ENCODE measurements around the gene CD63. TPM values are rescaled to one million over a fixed set of nuclear protein-coding genes. Genes with fewer than 3 reads are reported as not detected.

The CD63 gene, protein sequence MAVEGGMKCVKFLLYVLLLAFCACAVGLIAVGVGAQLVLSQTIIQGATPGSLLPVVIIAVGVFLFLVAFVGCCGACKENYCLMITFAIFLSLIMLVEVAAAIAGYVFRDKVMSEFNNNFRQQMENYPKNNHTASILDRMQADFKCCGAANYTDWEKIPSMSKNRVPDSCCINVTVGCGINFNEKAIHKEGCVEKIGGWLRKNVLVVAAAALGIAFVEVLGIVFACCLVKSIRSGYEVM
- total RNA-seq = 100 to 1,000 TPM; 427 to 723 (median 581) TPM

DNA sequence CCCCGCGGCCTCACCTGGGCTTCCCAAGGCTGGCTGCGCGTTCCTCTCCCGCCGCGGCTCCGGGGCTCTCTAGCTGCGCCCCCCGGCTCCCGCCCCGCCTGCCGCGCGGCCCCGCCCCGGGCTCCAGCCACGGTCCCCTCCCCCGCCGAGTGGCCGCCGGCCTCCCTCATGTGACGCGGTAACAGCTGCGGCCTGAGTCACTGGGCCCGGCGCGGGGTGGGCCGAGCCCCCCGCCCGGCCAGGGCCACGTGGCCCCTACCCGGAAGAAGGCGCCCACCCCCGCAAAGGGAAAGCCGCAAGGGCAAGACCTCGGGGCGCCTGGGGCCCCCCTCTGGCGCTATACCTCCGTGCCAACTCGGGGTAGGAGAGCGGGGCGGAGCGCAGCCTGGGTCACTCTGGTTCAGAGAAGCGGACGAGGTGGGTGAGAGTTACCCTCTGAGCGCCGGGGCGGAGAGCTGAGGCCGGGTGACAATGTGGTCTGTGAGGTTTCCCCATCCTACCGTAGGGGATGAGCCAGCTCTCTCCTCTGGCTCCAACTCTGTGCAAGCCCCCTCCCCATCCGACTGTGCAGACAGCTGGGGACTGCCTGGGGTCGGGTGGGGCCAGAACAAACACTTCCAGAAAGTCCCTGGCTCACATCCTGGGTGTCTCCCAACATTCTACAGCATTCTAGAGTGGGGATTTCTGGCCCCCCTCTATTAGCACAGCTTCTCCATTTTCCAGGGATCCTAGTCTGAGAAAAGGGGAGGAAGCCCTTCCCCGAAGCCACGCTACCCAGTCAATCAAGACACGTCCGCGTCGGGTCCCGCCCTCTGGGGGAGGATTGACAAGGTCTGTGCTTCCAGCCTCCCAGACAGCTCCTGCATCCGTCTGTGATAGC is at the start of gene CD63:
Gene CD63, minus strand, starts transcription at position 71 of the 880 bp plus-strand sequence. CDS start 668 bp downstream, outside the sequence.
- H3K36me3 ChIP-seq = no peaks in the 10 kb centered on the region
- peak; percentile 92 for DNase-seq
- 0% methylated on average over 1 to 33 of the region's 61 CpGs for WGBS, 2 donors (ENCODE audit: low coverage in 1 of 2)
- H3K27ac ChIP-seq = peak within 1 kb of the TSS; percentile 96 to 99 (median 98)
- H3K4me1 ChIP-seq = peaks cover 23 to 57% (median 39%) of the 10 kb centered on the region in 4 donors
- intact Hi-C loops (cut with DNase I; ENCODE audit: low total_unique reads) = no loop called here
- H3K27me3 ChIP-seq = no peaks in the 10 kb centered on the region
- TF ChIP-seq, protein P1, sequence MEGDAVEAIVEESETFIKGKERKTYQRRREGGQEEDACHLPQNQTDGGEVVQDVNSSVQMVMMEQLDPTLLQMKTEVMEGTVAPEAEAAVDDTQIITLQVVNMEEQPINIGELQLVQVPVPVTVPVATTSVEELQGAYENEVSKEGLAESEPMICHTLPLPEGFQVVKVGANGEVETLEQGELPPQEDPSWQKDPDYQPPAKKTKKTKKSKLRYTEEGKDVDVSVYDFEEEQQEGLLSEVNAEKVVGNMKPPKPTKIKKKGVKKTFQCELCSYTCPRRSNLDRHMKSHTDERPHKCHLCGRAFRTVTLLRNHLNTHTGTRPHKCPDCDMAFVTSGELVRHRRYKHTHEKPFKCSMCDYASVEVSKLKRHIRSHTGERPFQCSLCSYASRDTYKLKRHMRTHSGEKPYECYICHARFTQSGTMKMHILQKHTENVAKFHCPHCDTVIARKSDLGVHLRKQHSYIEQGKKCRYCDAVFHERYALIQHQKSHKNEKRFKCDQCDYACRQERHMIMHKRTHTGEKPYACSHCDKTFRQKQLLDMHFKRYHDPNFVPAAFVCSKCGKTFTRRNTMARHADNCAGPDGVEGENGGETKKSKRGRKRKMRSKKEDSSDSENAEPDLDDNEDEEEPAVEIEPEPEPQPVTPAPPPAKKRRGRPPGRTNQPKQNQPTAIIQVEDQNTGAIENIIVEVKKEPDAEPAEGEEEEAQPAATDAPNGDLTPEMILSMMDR (IDR thresholded peaks at IDR 0.05) = peak in 1 of 5 experiments; percentile 23
- TF ChIP-seq POLR2A (IDR thresholded peaks at IDR 0.05) (peak; percentile 81), EP300 (IDR thresholded peaks at IDR 0.05; ENCODE audit: low read depth) (peak; percentile 56), POLR2AphosphoS5 (IDR thresholded peaks at IDR 0.05) (peak; percentile 85 to 93 (median 88))
- H3K4me3 ChIP-seq = peak within 1 kb of the TSS; percentile 87 to 99 (median 92)
- no peaks in the 10 kb centered on the region for H3K9me3 ChIP-seq
- in situ Hi-C loops (cut with MboI; ENCODE audit: low pct_ligation_motif_present in 1 of 4, low pct_unique_long_range_greater_than_20kb in 1 of 4, low sequenced_read_pairs in 3 of 4) = loop anchor here in 1 of 4 donors (10.0 kb wide), 1 partner anchor 386 kb away; the partner anchor contains the start of genes RPL41 and ZC3H10

DNA sequence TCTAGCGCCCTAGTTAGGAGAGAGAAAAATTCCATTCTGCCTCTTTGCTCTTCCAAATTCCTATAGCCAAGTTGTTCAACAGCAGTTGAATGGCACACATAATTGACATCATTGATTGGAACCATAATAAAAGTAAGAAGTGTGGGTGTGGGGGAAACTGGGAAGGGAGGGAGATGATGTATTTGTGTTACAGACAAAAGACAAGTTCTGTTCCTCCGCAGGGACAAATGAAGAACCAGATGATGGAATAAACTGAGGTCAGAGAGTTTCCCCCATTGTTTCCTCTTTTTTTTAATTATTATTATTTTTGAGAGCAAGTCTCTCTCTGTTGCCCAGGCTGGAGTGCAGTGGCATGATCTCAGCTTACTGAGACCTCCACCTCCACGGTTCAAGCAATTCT is 49.0 kb upstream of the CD63 start:
- Histone ChIP-seq H3K9me3 (no peaks in the 10 kb centered on the region), H3K27ac (no peak overlapping the region), H3K4me3 (no peak overlapping the region), H3K36me3 (peaks cover 0 to 35% (median 16%) of the 10 kb centered on the region in 4 donors), H3K27me3 (no peaks in the 10 kb centered on the region), H3K4me1 (no peaks in the 10 kb centered on the region)
- WGBS, 2 donors (ENCODE audit: low coverage in 1 of 2) = 97 to 100% methylated on average over 3 of the region's 3 CpGs
- DNase-seq = no peak
- in situ Hi-C loops (cut with MboI; ENCODE audit: low pct_ligation_motif_present in 1 of 4, low pct_unique_long_range_greater_than_20kb in 1 of 4, low sequenced_read_pairs in 3 of 4) (no loop called here), intact Hi-C loops (cut with DNase I; ENCODE audit: low total_unique reads) (no loop called here)
- no peak for TF ChIP-seq EP300 (IDR thresholded peaks at IDR 0.05; ENCODE audit: low read depth)
- TF ChIP-seq POLR2A (IDR thresholded peaks at IDR 0.05) = no peak
- TF ChIP-seq, protein P1 (IDR thresholded peaks at IDR 0.05) = no peak
- TF ChIP-seq POLR2AphosphoS5 (IDR thresholded peaks at IDR 0.05) = no peak

DNA sequence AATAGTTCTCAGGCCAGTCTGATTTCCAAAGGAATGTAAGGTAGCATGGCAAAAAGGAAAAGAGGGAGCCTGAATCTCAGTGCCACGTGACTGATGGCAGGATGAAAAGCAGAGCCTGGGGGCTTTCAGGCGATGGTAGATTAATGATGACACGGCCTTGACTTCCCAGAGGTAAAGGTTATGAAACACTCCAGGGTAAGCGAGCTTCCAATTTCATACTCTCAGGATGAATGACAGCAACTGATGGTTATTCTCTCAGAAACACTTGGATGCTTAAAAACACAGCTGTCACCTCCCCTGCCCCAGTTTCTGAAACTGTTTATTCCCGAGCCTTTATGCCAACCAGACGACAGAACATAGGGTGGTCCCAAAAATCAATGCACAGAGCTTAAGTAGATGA is 42.9 kb upstream of the CD63 start:
- no peaks in the 10 kb centered on the region for H3K4me1 ChIP-seq
- H3K4me3 ChIP-seq = no peak overlapping the region
- H3K27ac ChIP-seq = no peak overlapping the region
- peaks cover 0 to 4% (median 0%) of the 10 kb centered on the region in 4 donors for H3K36me3 ChIP-seq
- no peak for DNase-seq
- H3K9me3 ChIP-seq = no peaks in the 10 kb centered on the region
- intact Hi-C loops (cut with DNase I; ENCODE audit: low total_unique reads) (no loop called here), in situ Hi-C loops (cut with MboI; ENCODE audit: low pct_ligation_motif_present in 1 of 4, low pct_unique_long_range_greater_than_20kb in 1 of 4, low sequenced_read_pairs in 3 of 4) (no loop called here)
- TF ChIP-seq POLR2AphosphoS5 (IDR thresholded peaks at IDR 0.05) = no peak
- TF ChIP-seq, protein P1 (IDR thresholded peaks at IDR 0.05) = no peak
- TF ChIP-seq EP300 (IDR thresholded peaks at IDR 0.05; ENCODE audit: low read depth) = no peak
- TF ChIP-seq POLR2A (IDR thresholded peaks at IDR 0.05) = no peak
- H3K27me3 ChIP-seq = no peaks in the 10 kb centered on the region
- 68 to 80% methylated on average over 2 to 6 of the region's 6 CpGs for WGBS, 2 donors (ENCODE audit: low coverage in 1 of 2)

DNA sequence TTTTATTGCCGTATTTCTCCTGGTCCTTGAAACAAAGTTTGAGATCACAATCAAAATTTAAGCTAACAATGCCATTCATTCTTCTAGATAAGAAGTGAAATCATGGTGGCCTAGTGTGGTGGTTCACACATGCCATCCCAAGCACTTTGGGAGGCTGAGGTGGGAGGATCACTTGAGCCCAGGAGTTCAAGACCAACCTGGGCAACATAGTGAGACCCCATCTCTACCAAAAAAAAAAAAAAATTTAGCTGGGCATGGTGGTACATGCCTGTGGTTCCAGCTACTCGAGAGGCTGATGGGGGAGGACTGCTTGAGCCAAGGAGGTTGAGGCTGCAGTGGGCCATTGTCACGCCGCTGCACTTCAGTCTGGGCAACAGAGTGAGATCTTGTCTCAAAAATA is 38.3 kb upstream of the CD63 start:
- Histone ChIP-seq H3K4me1 (no peaks in the 10 kb centered on the region), H3K27ac (no peak overlapping the region), H3K36me3 (peaks cover 0 to 10% (median 1%) of the 10 kb centered on the region in 4 donors), H3K27me3 (no peaks in the 10 kb centered on the region), H3K4me3 (no peak overlapping the region), H3K9me3 (no peaks in the 10 kb centered on the region)
- WGBS, 2 donors (ENCODE audit: low coverage in 1 of 2) = 88 to 90% methylated on average over 4 of the region's 4 CpGs
- intact Hi-C loops (cut with DNase I; ENCODE audit: low total_unique reads) = no loop called here
- no peak for DNase-seq
- in situ Hi-C loops (cut with MboI; ENCODE audit: low pct_ligation_motif_present in 1 of 4, low pct_unique_long_range_greater_than_20kb in 1 of 4, low sequenced_read_pairs in 3 of 4) = no loop called here
- TF ChIP-seq POLR2A (IDR thresholded peaks at IDR 0.05) (no peak), EP300 (IDR thresholded peaks at IDR 0.05; ENCODE audit: low read depth) (no peak), POLR2AphosphoS5 (IDR thresholded peaks at IDR 0.05) (no peak)
- TF ChIP-seq, protein P1 (IDR thresholded peaks at IDR 0.05) = no peak

Data from transverse colon (tissue), 4 donors.